A549 (cell line): ENCODE results near the gene ATP5F1E. TPM values are rescaled to one million over a fixed set of nuclear protein-coding genes. Genes with fewer than 3 reads are reported as not detected.

ENCODE experiments used
- ATAC-seq, 2 experiments: fragments of 200-7000 bp in 1 of 2; fragments of >200 bp in 1 of 2; cut with Nextera tagmentation in 1 of 2; cut with Tn5 transposase in 1 of 2; 3 replicates each; pipeline versions ENCODE4 v1.8.0 to v1.9.1; 2018 to 2020; ENCODE audit warnings: mild to moderate bottlenecking in 1 of 2, moderate library complexity in 1 of 2
- CTCF ChIA-PET: fragments of 300-600 bp; sonication (Branson Sonifier 250); formaldehyde crosslinking; extraction: SDS; loops from one replicate; lab custom pipeline; 2021; ENCODE audit warnings: antibody characterized with exemption, inconsistent platforms; lab: Yijun Ruan, JAX
- POLR2A ChIA-PET: fragments of 350-600 bp; formaldehyde crosslinking; extraction: SDS; loops from one replicate; lab custom pipeline; 2021; ENCODE audit warnings: antibody characterized with exemption, inconsistent platforms; lab: Yijun Ruan, JAX
- DNase-seq, 2 experiments: peaks; one replicate each; pipeline versions ENCODE4 v3.0.0 to v3.0.0-alpha.2; 2011 to 2016; ENCODE audit warnings: low read depth in 1 of 2, low spot score in 1 of 2
- FAIRE-seq: peaks from 2 replicates; lab custom pipeline; 2011; peaks lifted over from hg19 to GRCh38; lab: Jason Lieb, UNC
- H3K27ac ChIP-seq, 2 experiments: fragments of >200 bp; sonication (Bioruptor Twin); formaldehyde crosslinking; 3 replicates each; pipeline ENCODE4 v1.5.1; 2016 to 2017
- H3K4me1 ChIP-seq: fragments of >200 bp; sonication (Bioruptor Twin); formaldehyde crosslinking; 3 replicates; pipeline ENCODE4 v1.6.1; 2016
- H3K4me2 ChIP-seq: fragments of >200 bp; sonication (Bioruptor Twin); formaldehyde crosslinking; 3 replicates; pipeline ENCODE4 v1.6.1; 2016
- H3K4me3 ChIP-seq: fragments of >200 bp; sonication (Bioruptor Twin); formaldehyde crosslinking; 3 replicates; pipeline ENCODE4 v1.5.1; 2016
- H3K9me3 ChIP-seq: fragments of >200 bp; sonication (Bioruptor Twin); formaldehyde crosslinking; 3 replicates; pipeline ENCODE4 v1.6.1; 2016
- BHLHE40 ChIP-seq: IDR thresholded peaks from 2 replicates; pipeline ENCODE4 v1.6.1; 2012; ENCODE audit warnings: low read depth, low read length, inconsistent platforms
- CBX2 ChIP-seq: fragments of 200-600 bp; sonication (generic); IDR thresholded peaks from 2 replicates; pipeline ENCODE4 v1.6.1; 2016; ENCODE audit warnings: low read depth, mild to moderate bottlenecking, borderline replicate concordance
- EP300 ChIP-seq, 2 experiments: fragments of >200 bp; sonication (Bioruptor Twin); formaldehyde crosslinking; IDR thresholded peaks; 2 replicates in 1 of 2; 3 replicates in 1 of 2; pipeline ENCODE4 v1.6.1; 2016 to 2017
- FOXS1 ChIP-seq: fragments of 250-450 bp; sonication (Bioruptor Pico); IDR thresholded peaks from 2 replicates; pipeline ENCODE4 v1.5.0; 2020; ENCODE audit warnings: mild to moderate bottlenecking, moderate library complexity
- GATA3 ChIP-seq: IDR thresholded peaks from 2 replicates; pipeline ENCODE4 v1.6.1; 2012; ENCODE audit warnings: borderline replicate concordance
- HDAC2 ChIP-seq: fragments of 200-600 bp; sonication (generic); IDR thresholded peaks from 2 replicates; pipeline ENCODE4 v1.6.1; 2016
- HOXB13 ChIP-seq: fragments of 250-450 bp; sonication (Bioruptor Pico); IDR thresholded peaks from 2 replicates; pipeline ENCODE4 v1.5.0; 2020; ENCODE audit warnings: low read depth, mild to moderate bottlenecking, moderate library complexity
- JUN ChIP-seq, 2 experiments: fragments of >200 bp; sonication (Bioruptor Twin); formaldehyde crosslinking; IDR thresholded peaks; 2 replicates in 1 of 2; 3 replicates in 1 of 2; pipeline ENCODE4 v1.6.1; 2016 to 2017
- JUNB ChIP-seq: fragments of >200 bp; sonication (Bioruptor Twin); formaldehyde crosslinking; IDR thresholded peaks from 2 replicates; pipeline ENCODE4 v1.6.1; 2016
- KDM5A ChIP-seq: fragments of 200-600 bp; sonication (generic); IDR thresholded peaks from 2 replicates; pipeline ENCODE4 v1.6.1; 2016; ENCODE audit warnings: antibody characterized with exemption, mild to moderate bottlenecking
- MYC ChIP-seq: IDR thresholded peaks from 2 replicates; pipeline ENCODE4 v1.6.1; 2012; ENCODE audit warnings: mild to moderate bottlenecking, inconsistent platforms, low read length, improper control_type of control experiment, borderline replicate concordance
- NPAS2 ChIP-seq: fragments of 250-450 bp; sonication (Bioruptor Pico); IDR thresholded peaks from 2 replicates; pipeline ENCODE4 v1.8.0; 2022; ENCODE audit warnings: mild to moderate bottlenecking, moderate library complexity, borderline replicate concordance
- PHF8 ChIP-seq: fragments of 200-600 bp; sonication (generic); IDR thresholded peaks from 2 replicates; pipeline ENCODE4 v1.6.1; 2016; ENCODE audit warnings: low read depth, mild to moderate bottlenecking, antibody characterized with exemption, moderate library complexity, borderline replicate concordance
- POLR2A ChIP-seq: IDR thresholded peaks from 2 replicates; pipeline ENCODE4 v1.6.1; 2012; ENCODE audit warnings: mild to moderate bottlenecking, low read length
- POLR2AphosphoS2 ChIP-seq: conservative IDR thresholded peaks from 2 replicates; pipeline ENCODE4 v1.6.1; 2012; ENCODE audit warnings: low read length, improper control_type of control experiment, inconsistent platforms
- RAD21 ChIP-seq, 2 experiments: fragments of >200 bp in 1 of 2; sonication (Bioruptor Twin) in 1 of 2; formaldehyde crosslinking in 1 of 2; IDR thresholded peaks in 1 of 2; conservative IDR thresholded peaks in 1 of 2; 2 replicates in 1 of 2; 3 replicates in 1 of 2; pipeline ENCODE4 v1.6.1; 2012 to 2018; ENCODE audit warnings: inconsistent platforms in 1 of 2
- RARB ChIP-seq: fragments of 250-450 bp; sonication (Bioruptor Pico); IDR thresholded peaks from 2 replicates; pipeline ENCODE4 v1.8.0; 2021; ENCODE audit warnings: mild to moderate bottlenecking, moderate library complexity
- ZC3H11A ChIP-seq: fragments of 450-650 bp; IDR thresholded peaks from 2 replicates; pipeline ENCODE4 v1.6.1; 2014; ENCODE audit warnings: antibody characterized with exemption, mild to moderate bottlenecking
- ZNF302 ChIP-seq: fragments of 250-450 bp; sonication (Bioruptor Pico); IDR thresholded peaks from 2 replicates; pipeline ENCODE4 v1.9.0; 2021; ENCODE audit warnings: inconsistent platforms, mild to moderate bottlenecking, moderate library complexity
- WGBS: methylation state at CpG from one replicate; pipeline ENCODE4 v1.1.6; 2017; ENCODE audit errors: missing lambda C conversion rate; 5-methylcytosine and 5-hydroxymethylcytosine counted together
- polyA plus RNA-seq, 4 experiments: library from polyadenylated mRNA; depleted of rRNA in 3 of 4; stranded (reverse); fragments of >200 nt; fragmentation: RNase III in 1 of 4; extraction: RNeasy Plus Mini Kit Qiagen cat#74134 plus additional on column Dnase treatment in 1 of 4; gene quantifications; 2 replicates in 3 of 4; 3 replicates in 1 of 4; pipeline ENCODE4 v1.2.3, GENCODE V29; 2011 to 2017
- TF ChIP-seq, protein P1 (sequence below): IDR thresholded peaks from 2 replicates; pipeline ENCODE4 v1.6.1; 2012
- TF ChIP-seq, protein P2 (sequence below): IDR thresholded peaks from 2 replicates; pipeline ENCODE4 v1.6.1; 2012; ENCODE audit warnings: low read depth, borderline replicate concordance
- TF ChIP-seq, protein P3 (sequence below): fragments of 150-350 bp; IDR thresholded peaks from 2 replicates; pipeline ENCODE4 v1.6.1; 2014; ENCODE audit warnings: low read depth, mild to moderate bottlenecking, low read length
- TF ChIP-seq, protein P4 (sequence below): fragments of >200 bp; sonication (Bioruptor Twin); formaldehyde crosslinking; IDR thresholded peaks from 3 replicates; pipeline ENCODE4 v1.5.1; 2016
- TF ChIP-seq, protein P5 (sequence below): fragments of >200 bp; sonication (Bioruptor Twin); formaldehyde crosslinking; IDR thresholded peaks from 3 replicates; pipeline ENCODE4 v1.6.1; 2016

The ATP5F1E gene
- polyA plus RNA-seq, 2 of the 4 experiments (the other 2 are of a cell fraction) = 84.9 to 108 TPM

DNA sequence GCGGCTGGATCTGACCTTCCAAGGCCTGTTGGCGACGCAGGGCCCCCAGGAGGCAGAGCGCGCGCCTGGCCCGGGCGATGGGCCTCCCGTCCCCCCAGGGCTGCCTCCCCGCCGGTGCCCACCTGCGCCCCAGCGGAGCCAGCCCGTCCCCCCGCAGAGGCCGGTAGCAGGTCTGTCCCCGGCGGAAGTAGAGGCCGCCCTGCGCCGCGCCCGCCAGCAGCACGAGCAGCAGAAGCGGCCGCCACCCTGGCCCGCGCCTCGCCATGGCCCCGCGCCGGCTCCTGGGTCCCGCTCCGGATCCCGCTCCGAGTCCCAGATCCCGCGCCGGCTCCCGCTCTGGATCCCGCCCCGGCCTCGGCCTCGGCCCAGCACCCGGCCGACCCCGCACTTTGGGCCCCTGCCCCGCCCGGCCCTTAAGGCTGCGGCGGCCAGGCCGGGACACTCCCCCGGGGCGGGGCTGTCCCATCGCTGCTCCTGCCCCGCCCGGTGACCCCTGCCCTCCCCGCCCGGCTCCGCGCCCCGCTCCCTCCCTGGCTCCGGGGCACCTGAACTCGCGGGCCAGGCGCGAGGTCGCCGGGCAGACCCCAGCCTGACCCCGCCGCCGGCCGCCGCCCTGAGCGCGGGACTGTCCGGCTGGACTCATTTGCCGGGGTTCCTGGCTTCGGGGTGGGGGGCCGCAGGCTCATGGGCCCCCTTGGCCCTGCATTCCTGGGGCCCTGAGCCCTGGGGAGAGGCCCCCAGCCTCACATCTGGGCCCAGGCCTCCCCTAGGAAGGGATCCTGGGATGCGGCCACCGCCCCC lies 25.1 kb downstream of the ATP5F1E start, which contains the start of gene CTSZ:
CTSZ (minus strand) TSS at position 391 of the 801 bp plus-strand sequence; CDS start at position 265, 126 bp downstream.
- ATAC-seq (peak; percentile 84 to 89), FAIRE-seq (no peak), DNase-seq (peak; percentile 32 to 74)
- Histone ChIP-seq H3K4me2 (peak within 1 kb of the TSS; percentile 76), H3K9me3 (no peaks in the 10 kb centered on the region), H3K4me3 (peak within 1 kb of the TSS; percentile 99), H3K4me1 (peaks cover 21% of the 10 kb centered on the region), H3K27ac (peak within 1 kb of the TSS; percentile 75 to 98)
- POLR2A ChIA-PET = no interaction called here
- TF ChIP-seq MYC (no peak), JUN (IDR thresholded peaks at IDR 0.05) (peak in 1 of 2 experiments; percentile 52; a peak in 1 of 5 replicates), PHF8 (peak; percentile 34), POLR2A (peak; percentile 54)
- 33% methylated on average over 3 of the region's 82 CpGs for WGBS
- CTCF ChIA-PET = no interaction called here

DNA sequence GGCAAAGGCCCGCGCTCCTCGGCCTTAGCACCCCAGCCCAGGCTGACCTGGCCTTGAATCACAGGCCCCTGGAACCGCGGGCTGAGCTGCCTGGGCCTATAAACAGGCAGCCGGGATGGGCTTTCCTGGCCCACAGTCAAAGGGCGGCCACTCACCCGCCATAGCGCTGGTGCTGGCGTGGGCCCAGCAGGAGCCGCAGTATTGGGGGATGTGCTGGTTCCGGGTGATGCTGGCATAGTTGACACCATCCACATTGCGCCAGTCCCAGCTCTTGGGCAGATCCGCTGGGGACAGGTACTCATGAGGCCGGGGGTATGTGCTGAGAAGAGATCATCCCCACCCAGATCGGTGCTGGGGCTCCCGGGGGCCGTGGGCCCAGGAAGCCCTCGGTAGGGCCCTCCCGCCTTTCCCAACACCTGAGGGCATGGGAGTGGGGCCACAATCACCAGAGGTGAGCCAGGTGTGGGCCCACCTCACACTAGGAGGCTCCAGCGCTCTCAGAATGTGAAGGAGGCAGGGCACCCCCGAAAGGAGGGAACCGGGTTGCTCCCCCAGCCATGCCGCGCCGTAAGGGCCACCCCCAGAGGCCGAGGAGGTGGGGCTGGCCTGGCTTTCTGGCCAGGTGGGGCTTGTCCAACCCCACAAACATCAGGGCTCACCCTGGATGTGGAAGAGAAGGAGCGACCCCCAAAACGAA lies 25.8 kb downstream of the ATP5F1E start:
- 38% methylated on average over 16 of the region's 29 CpGs for WGBS
- ATAC-seq (peak; percentile 10 to 35; a peak in 4 of 6 replicates), FAIRE-seq (no peak), DNase-seq (no peak)
- POLR2A ChIA-PET = interaction anchor here (1.6 kb wide), 1 partner anchor 26 kb away, joined by 7 read pairs; the partner anchor contains the start of gene ATP5F1E
- no peak for TF ChIP-seq KDM5A
- TF ChIP-seq CBX2 = no peak
- TF ChIP-seq JUNB = no peak
- no peak for TF ChIP-seq POLR2AphosphoS2
- no peak for TF ChIP-seq GATA3
- TF ChIP-seq EP300 (IDR thresholded peaks at IDR 0.05) = no peak
- TF ChIP-seq, protein P1, sequence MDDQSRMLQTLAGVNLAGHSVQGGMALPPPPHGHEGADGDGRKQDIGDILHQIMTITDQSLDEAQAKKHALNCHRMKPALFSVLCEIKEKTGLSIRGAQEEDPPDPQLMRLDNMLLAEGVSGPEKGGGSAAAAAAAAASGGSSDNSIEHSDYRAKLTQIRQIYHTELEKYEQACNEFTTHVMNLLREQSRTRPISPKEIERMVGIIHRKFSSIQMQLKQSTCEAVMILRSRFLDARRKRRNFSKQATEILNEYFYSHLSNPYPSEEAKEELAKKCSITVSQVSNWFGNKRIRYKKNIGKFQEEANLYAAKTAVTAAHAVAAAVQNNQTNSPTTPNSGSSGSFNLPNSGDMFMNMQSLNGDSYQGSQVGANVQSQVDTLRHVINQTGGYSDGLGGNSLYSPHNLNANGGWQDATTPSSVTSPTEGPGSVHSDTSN = no peak
- no peak for TF ChIP-seq RAD21 (conservative IDR thresholded peaks at IDR 0.05 in 1 of 2, IDR thresholded peaks at IDR 0.05 in 1 of 2)
- H3K4me2 ChIP-seq = peak overlapping the region; percentile 76
- H3K9me3 ChIP-seq = no peaks in the 10 kb centered on the region
- H3K4me3 ChIP-seq = peak overlapping the region; percentile 99
- peak overlapping the region; percentile 75 to 98 for H3K27ac ChIP-seq
- CTCF ChIA-PET = interaction anchor here (0.9 kb wide), 1 partner anchor 18 kb away, joined by 3 read pairs; no protein-coding TSS in a partner anchor
- H3K4me1 ChIP-seq = peaks cover 21% of the 10 kb centered on the region

DNA sequence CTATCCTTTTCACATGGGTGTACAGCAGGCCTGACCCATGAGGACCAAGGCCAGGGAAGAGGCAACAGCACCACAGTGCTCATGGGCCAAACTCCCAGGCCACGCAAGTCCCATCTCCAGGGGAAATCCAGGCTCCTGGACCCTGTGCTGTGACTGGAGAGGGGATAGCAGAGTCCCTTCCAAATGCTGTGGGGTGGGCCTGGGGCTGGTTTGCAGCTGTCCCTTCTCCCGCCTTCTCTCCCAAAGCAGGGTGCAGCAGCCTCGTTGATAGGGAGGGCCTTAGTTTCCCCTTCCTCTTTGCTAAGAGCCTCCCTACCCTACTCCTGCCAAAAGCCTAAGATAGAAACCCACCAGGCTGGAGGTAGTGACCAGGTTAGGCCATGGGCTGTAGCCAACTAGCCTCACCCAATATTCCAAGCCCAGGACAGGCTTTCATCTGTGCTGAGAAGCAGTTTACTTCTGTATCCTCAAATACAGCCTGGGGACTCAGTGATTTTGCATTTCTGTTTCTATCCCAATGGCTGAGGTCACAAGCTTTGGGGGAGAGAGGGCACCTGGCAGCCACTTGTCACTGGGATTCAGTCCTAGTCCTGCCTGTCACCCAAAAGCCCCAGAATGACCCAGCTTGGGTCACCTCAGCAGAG lies 26.5 kb downstream of the ATP5F1E start:
- 80% methylated on average over 2 of the region's 3 CpGs for WGBS
- DNase-seq = no peak
- ChIA-PET CTCF (interaction anchor here (0.9 kb wide), 1 partner anchor 17 kb away, joined by 3 read pairs; no protein-coding TSS in a partner anchor), POLR2A (interaction anchor here (1.6 kb wide), 1 partner anchor 27 kb away, joined by 7 read pairs; the partner anchor contains the start of gene ATP5F1E)
- no peak for ATAC-seq
- H3K9me3 ChIP-seq = no peaks in the 10 kb centered on the region
- no peak for FAIRE-seq
- peak overlapping the region; percentile 75 to 98; a peak in 5 of 6 replicates for H3K27ac ChIP-seq
- peak overlapping the region; percentile 76 for H3K4me2 ChIP-seq
- H3K4me3 ChIP-seq = peak overlapping the region; percentile 99
- peaks cover 21% of the 10 kb centered on the region for H3K4me1 ChIP-seq
- TF ChIP-seq POLR2AphosphoS2 (no peak), PHF8 (no peak), ZC3H11A (no peak), HOXB13 (CRISPR knock-in tag) (no peak), FOXS1 (CRISPR knock-in tag) (no peak), HDAC2 (no peak), RARB (no peak), BHLHE40 (no peak), JUNB (no peak), JUN (IDR thresholded peaks at IDR 0.05) (no peak), NPAS2 (CRISPR knock-in tag) (no peak), ZNF302 (CRISPR knock-in tag) (no peak), POLR2A (no peak)
- TF ChIP-seq, protein P2, sequence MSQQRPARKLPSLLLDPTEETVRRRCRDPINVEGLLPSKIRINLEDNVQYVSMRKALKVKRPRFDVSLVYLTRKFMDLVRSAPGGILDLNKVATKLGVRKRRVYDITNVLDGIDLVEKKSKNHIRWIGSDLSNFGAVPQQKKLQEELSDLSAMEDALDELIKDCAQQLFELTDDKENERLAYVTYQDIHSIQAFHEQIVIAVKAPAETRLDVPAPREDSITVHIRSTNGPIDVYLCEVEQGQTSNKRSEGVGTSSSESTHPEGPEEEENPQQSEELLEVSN = no peak
- TF ChIP-seq, protein P3, sequence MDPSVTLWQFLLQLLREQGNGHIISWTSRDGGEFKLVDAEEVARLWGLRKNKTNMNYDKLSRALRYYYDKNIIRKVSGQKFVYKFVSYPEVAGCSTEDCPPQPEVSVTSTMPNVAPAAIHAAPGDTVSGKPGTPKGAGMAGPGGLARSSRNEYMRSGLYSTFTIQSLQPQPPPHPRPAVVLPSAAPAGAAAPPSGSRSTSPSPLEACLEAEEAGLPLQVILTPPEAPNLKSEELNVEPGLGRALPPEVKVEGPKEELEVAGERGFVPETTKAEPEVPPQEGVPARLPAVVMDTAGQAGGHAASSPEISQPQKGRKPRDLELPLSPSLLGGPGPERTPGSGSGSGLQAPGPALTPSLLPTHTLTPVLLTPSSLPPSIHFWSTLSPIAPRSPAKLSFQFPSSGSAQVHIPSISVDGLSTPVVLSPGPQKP = no peak
- TF ChIP-seq, protein P4, sequence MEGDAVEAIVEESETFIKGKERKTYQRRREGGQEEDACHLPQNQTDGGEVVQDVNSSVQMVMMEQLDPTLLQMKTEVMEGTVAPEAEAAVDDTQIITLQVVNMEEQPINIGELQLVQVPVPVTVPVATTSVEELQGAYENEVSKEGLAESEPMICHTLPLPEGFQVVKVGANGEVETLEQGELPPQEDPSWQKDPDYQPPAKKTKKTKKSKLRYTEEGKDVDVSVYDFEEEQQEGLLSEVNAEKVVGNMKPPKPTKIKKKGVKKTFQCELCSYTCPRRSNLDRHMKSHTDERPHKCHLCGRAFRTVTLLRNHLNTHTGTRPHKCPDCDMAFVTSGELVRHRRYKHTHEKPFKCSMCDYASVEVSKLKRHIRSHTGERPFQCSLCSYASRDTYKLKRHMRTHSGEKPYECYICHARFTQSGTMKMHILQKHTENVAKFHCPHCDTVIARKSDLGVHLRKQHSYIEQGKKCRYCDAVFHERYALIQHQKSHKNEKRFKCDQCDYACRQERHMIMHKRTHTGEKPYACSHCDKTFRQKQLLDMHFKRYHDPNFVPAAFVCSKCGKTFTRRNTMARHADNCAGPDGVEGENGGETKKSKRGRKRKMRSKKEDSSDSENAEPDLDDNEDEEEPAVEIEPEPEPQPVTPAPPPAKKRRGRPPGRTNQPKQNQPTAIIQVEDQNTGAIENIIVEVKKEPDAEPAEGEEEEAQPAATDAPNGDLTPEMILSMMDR = no peak
- TF ChIP-seq, protein P5, sequence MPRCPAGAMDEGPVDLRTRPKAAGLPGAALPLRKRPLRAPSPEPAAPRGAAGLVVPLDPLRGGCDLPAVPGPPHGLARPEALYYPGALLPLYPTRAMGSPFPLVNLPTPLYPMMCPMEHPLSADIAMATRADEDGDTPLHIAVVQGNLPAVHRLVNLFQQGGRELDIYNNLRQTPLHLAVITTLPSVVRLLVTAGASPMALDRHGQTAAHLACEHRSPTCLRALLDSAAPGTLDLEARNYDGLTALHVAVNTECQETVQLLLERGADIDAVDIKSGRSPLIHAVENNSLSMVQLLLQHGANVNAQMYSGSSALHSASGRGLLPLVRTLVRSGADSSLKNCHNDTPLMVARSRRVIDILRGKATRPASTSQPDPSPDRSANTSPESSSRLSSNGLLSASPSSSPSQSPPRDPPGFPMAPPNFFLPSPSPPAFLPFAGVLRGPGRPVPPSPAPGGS = no peak
